ENCODE results near the gene MKI67. TPM values are rescaled to one million over a fixed set of nuclear protein-coding genes. Genes with fewer than 3 reads are reported as not detected.

MKI67 gene
- total RNA-seq, 4 donors from 2014 or later, result 2.4 to 9.1 (median 4.2) TPM

DNA sequence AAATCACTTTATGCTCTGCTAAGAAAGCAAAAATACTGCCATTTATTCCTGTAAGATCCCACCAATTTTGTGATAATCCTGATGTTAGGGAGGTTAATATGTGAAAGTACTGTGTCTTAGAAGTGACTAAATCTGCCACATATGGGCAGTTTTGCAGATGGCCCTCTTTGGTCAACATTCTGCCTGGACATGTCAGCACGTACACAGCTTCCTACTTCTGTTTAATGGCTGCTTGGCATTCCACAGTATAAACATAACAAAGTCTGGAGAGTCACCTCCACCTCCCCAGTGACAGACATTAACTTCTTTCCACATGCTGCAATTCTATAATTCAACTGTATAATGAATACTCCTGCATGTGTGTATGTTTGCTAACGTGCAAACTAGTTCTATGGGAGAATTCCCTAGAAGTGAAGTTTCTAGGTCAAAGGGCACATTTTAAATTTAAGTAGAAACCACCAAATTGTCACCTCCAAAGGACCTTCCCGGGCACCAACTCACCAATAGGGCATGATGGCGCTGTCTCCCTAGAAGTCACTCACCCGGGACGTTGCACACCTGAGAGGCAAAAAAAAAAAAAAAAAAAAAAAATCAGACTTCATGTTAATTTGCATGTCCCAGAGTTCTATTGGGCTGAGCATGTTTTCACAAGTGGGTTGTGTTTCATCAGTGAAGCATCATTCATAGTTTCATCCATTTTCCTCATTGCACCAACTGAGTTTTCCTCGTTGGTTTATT lies 38.9 kb downstream of the MKI67 start:
- no peak overlapping the region for H3K4me3 ChIP-seq (ENCODE audit: low read depth, poor library complexity, severe bottlenecking)
- TF ChIP-seq, protein P1, sequence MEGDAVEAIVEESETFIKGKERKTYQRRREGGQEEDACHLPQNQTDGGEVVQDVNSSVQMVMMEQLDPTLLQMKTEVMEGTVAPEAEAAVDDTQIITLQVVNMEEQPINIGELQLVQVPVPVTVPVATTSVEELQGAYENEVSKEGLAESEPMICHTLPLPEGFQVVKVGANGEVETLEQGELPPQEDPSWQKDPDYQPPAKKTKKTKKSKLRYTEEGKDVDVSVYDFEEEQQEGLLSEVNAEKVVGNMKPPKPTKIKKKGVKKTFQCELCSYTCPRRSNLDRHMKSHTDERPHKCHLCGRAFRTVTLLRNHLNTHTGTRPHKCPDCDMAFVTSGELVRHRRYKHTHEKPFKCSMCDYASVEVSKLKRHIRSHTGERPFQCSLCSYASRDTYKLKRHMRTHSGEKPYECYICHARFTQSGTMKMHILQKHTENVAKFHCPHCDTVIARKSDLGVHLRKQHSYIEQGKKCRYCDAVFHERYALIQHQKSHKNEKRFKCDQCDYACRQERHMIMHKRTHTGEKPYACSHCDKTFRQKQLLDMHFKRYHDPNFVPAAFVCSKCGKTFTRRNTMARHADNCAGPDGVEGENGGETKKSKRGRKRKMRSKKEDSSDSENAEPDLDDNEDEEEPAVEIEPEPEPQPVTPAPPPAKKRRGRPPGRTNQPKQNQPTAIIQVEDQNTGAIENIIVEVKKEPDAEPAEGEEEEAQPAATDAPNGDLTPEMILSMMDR (IDR thresholded peaks at IDR 0.05), result no peak
- TF ChIP-seq POLR2A (IDR thresholded peaks at IDR 0.05), result no peak
- DNase-seq (ENCODE audit: low spot score in 2 of 2), result peak in 1 of 2 donors; percentile 45
- intact Hi-C loops (cut with DNase I; ENCODE audit: low total_unique reads), result no loop called here
- 64 to 65% methylated on average over 7 of the region's 7 CpGs for WGBS, 2 donors

DNA sequence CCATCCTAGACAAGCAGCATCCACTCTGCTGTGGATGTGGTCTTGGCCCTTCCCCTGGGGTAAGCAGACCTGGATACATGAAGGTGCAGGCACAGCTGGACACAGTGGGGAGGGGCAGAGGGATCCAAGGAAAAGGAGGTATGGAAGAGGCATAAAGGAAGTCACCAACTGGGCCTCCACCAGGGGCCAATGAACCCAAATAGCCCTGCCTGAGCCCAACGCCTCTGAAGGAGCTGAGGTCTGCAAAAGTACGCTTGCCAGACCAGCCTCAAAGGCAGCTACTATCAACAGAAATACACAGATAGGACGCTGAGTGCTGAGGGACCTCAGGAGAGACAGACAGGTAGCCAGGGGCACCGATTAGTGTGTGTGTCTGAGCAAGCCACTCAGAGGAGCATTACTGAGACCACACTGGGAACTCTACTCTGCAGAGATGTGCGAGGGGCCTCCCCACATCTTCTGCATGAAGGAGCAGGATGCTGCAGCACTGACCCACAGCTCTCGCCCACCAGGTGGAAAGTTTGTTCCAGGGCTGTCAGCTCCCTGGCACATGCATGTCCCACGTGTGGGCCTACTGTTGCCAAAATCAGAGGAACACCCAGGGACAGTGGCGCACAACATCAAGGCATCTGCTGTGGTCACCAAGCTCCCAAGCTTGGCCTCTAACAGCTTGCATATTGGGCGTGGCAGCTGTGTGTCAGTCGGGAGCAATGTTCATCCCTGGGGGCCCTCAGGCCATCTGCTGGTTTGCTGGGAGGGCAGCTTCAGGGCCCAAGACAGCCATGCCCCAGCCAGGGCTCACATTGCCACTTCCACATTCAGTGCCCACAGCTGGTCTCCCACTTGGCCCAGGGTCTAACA lies 40.0 kb downstream of the MKI67 start:
- WGBS, 2 donors, result 65 to 69% methylated on average over 10 of the region's 10 CpGs
- DNase-seq (ENCODE audit: low spot score in 2 of 2), result peak in 1 of 2 donors; percentile 78
- no peak overlapping the region for H3K4me3 ChIP-seq (ENCODE audit: low read depth, poor library complexity, severe bottlenecking)
- TF ChIP-seq, protein P1 (IDR thresholded peaks at IDR 0.05), result no peak
- TF ChIP-seq POLR2A (IDR thresholded peaks at IDR 0.05), result no peak
- intact Hi-C loops (cut with DNase I; ENCODE audit: low total_unique reads), result no loop called here

DNA sequence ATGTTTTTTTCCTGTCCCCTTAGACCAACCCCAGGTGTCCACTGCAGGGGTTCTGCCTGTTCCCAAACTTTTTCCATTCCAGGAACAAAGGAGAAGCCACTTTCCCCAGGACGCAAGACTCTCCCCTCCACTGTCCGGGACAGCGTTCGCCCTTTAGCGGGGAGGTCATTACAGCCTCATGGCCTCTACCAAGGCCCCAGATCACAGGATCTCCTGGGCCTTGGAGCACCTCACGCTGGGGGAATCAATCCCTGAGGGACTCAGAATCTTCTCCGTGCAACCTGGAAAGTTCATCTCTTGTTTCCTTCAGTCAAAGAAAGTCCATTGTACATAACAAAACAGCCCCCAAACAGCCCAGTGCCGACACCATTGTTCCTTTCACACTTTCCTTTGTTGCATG lies 41.2 kb downstream of the MKI67 start:
- DNase-seq (ENCODE audit: low spot score in 2 of 2), result peak in 1 of 2 donors; percentile 72
- no peak overlapping the region for H3K4me3 ChIP-seq (ENCODE audit: low read depth, poor library complexity, severe bottlenecking)
- TF ChIP-seq, protein P1 (IDR thresholded peaks at IDR 0.05), result no peak
- no peak for TF ChIP-seq POLR2A (IDR thresholded peaks at IDR 0.05)
- WGBS, 2 donors, result 88 to 92% methylated on average over 8 of the region's 8 CpGs
- intact Hi-C loops (cut with DNase I; ENCODE audit: low total_unique reads), result no loop called here

DNA sequence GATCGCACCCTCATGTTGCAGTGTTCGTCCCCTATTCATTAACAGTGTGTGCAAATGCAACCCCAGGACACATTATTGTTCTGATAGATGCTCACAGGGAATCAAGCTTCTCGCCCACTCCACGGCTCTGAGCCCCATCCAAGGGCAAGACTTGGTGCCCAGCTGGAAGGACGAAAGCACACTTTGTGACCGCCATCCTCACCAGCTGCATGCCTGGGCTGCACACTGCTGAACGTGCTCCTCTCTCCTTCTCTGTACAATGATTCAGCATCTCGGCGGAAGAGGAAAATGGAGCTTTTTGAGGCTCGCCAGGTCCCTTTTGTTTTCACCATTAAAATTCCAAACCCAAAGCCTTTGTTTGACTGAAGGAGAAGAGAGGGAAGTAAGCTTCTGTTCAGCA lies 41.9 kb downstream of the MKI67 start:
- WGBS, 2 donors, result 89 to 94% methylated on average over 10 of the region's 10 CpGs
- peak in 1 of 2 donors; percentile 29 for DNase-seq (ENCODE audit: low spot score in 2 of 2)
- no peak for TF ChIP-seq POLR2A (IDR thresholded peaks at IDR 0.05)
- TF ChIP-seq, protein P1 (IDR thresholded peaks at IDR 0.05), result no peak
- H3K4me3 ChIP-seq (ENCODE audit: low read depth, poor library complexity, severe bottlenecking), result no peak overlapping the region
- intact Hi-C loops (cut with DNase I; ENCODE audit: low total_unique reads), result no loop called here

DNA sequence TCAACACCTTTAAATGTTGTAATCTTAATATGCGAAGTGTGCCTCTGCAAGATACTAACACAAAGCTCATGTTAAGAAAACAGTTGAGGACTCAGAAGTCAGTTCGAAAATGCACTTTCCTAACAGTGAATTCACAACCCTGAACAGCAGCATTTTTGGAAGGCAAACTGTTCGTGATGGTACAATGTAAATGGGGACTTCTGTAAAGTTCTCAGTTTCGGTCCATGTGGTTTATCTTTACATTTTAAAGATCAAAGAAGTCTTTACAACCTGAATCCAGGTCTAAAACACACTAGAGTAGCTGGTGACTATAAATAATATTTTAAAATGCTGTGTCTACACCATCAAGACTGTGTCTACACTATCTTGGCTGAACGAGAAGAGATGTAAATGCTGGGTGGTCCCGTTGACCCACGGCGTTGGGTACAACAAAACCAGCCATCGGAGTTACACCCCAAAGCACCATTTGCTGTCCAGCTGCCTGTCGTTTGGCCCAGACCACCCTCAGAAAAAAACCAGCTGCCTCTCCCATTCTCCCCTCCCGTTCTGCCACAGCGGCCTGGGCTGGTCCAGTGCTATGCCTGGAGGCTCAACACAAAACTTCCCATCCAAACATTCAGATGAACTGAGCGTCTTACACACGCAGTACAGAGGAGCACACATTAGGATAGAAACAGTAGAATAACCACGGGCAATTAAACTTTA lies 42.9 kb downstream of the MKI67 start:
- DNase-seq (ENCODE audit: low spot score in 2 of 2), result peak in 1 of 2 donors; percentile 52
- no peak overlapping the region for H3K4me3 ChIP-seq (ENCODE audit: low read depth, poor library complexity, severe bottlenecking)
- WGBS, 2 donors, result 86 to 87% methylated on average over 15 of the region's 15 CpGs
- no peak for TF ChIP-seq POLR2A (IDR thresholded peaks at IDR 0.05)
- TF ChIP-seq, protein P1 (IDR thresholded peaks at IDR 0.05), result no peak
- intact Hi-C loops (cut with DNase I; ENCODE audit: low total_unique reads), result no loop called here

All from lower leg skin (tissue), 4 donors.